ENCODE measurements around the gene NCOA1.
"Not testable (repeated sequence)": the region's sequence is repeated elsewhere in the genome, so short reads cannot be mapped to it uniquely, and the experiment has no call there.

Gene NCOA1

GRCh38 chr2:24463271-24463670 is 27.8 kb upstream of the NCOA1 start:
- no peaks in the 10 kb centered on the region for H3K9me3 ChIP-seq (ENCODE audit: control insufficient read depth, insufficient read depth, low read depth, low read length)
- TF ChIP-seq ZNF521 (tag by site-specific recombination; IDR thresholded peaks at IDR 0.05): no peak
- TF ChIP-seq ZNF16 (tag by site-specific recombination; IDR thresholded peaks at IDR 0.05; ENCODE audit: low read depth): no peak
- TF ChIP-seq ZNF747 (tag by site-specific recombination; IDR thresholded peaks at IDR 0.05): no peak
- no peak for TF ChIP-seq ZNF707 (tag by site-specific recombination; IDR thresholded peaks at IDR 0.05)
- TF ChIP-seq PRDM4 (tag by site-specific recombination; IDR thresholded peaks at IDR 0.05): no peak
- no peak for TF ChIP-seq ZNF140 (tag by site-specific recombination; IDR thresholded peaks at IDR 0.05)
- no peak for TF ChIP-seq KLF10 (tag by site-specific recombination; IDR thresholded peaks at IDR 0.05)
- no peak for TF ChIP-seq ZNF394 (tag by site-specific recombination; IDR thresholded peaks at IDR 0.05; ENCODE audit: borderline replicate concordance)
- no peak for TF ChIP-seq ZSCAN16 (tag by site-specific recombination; IDR thresholded peaks at IDR 0.05)
- TF ChIP-seq ZNF558 (tag by site-specific recombination; IDR thresholded peaks at IDR 0.05): no peak
- TF ChIP-seq KLF9 (tag by site-specific recombination; IDR thresholded peaks at IDR 0.05; ENCODE audit: low read depth): no peak
- TF ChIP-seq ZNF423 (tag by site-specific recombination; IDR thresholded peaks at IDR 0.05): no peak
- TF ChIP-seq ZNF10 (tag by site-specific recombination; IDR thresholded peaks at IDR 0.05): no peak
- TF ChIP-seq RBAK (tag by site-specific recombination; IDR thresholded peaks at IDR 0.05): no peak
- no peak overlapping the region for H3K27ac ChIP-seq (ENCODE audit: extremely low read depth, low read depth, low read length)
- ChIA-PET CTCF (interaction anchor here (0.5 kb wide), 1 partner anchor 13 kb away, joined by 3 read pairs; no protein-coding TSS in a partner anchor), POLR2A (no interaction called here)
- H3K4me1 ChIP-seq (ENCODE audit: control insufficient read depth, insufficient read depth, low read length): no peaks in the 10 kb centered on the region
- no peak overlapping the region for H3K4me3 ChIP-seq (ENCODE audit: low read depth, low read length)
- H3K36me3 ChIP-seq (ENCODE audit: control insufficient read depth in 2 of 2, insufficient read depth in 1 of 2, low read length in 2 of 2): no peaks in the 10 kb centered on the region

- H3K9me3 ChIP-seq (ENCODE audit: control insufficient read depth, insufficient read depth, low read depth, low read length): no peaks in the 10 kb centered on the region
- no peaks in the 10 kb centered on the region for H3K36me3 ChIP-seq (ENCODE audit: control insufficient read depth in 2 of 2, insufficient read depth in 1 of 2, low read length in 2 of 2)
- H3K4me1 ChIP-seq (ENCODE audit: control insufficient read depth, insufficient read depth, low read length): no peaks in the 10 kb centered on the region
- H3K4me3 ChIP-seq (ENCODE audit: low read depth, low read length): no peak overlapping the region
- no peak for TF ChIP-seq ZNF146 (tag by site-specific recombination; IDR thresholded peaks at IDR 0.05)
- TF ChIP-seq ZNF248 (tag by site-specific recombination; IDR thresholded peaks at IDR 0.05): no peak
- TF ChIP-seq REPIN1 (tag by site-specific recombination; IDR thresholded peaks at IDR 0.05; ENCODE audit: low read depth): no peak
- no peak for TF ChIP-seq KLF1 (tag by site-specific recombination; IDR thresholded peaks at IDR 0.05)
- no peak for TF ChIP-seq ZIC2 (tag by site-specific recombination; IDR thresholded peaks at IDR 0.05)
- no peak overlapping the region for H3K27ac ChIP-seq (ENCODE audit: extremely low read depth, low read depth, low read length)
- CTCF ChIA-PET: no interaction called here
- POLR2A ChIA-PET: no interaction called here
Observed at GRCh38 chr2:24466871-24467870, 23.9 kb upstream of the NCOA1 start.

- CTCF ChIA-PET: interaction anchor here (0.8 to 1.5 kb wide), 2 partner anchors 12 to 360 kb away, joined by 3 read pairs; no protein-coding TSS in a partner anchor
- H3K4me3 ChIP-seq (ENCODE audit: low read depth, low read length); H3K4me1 ChIP-seq (ENCODE audit: control insufficient read depth, insufficient read depth, low read length); H3K9me3 ChIP-seq (ENCODE audit: control insufficient read depth, insufficient read depth, low read depth, low read length); H3K36me3 ChIP-seq (ENCODE audit: control insufficient read depth in 2 of 2, insufficient read depth in 1 of 2, low read length in 2 of 2); POLR2A ChIA-PET; H3K27ac ChIP-seq (ENCODE audit: extremely low read depth, low read depth, low read length): not testable (repeated sequence)
- peak; percentile 73 for TF ChIP-seq ZNF146 (tag by site-specific recombination; IDR thresholded peaks at IDR 0.05)
Observed at GRCh38 chr2:24468453-24468852, 22.6 kb upstream of the NCOA1 start.
